SW 1271 (cell line): ENCODE measurements around the gene RCAN2.

ENCODE experiments used
- DNase-seq, 2 experiments: peaks; one replicate each; lab custom pipeline; 2025; lab: John Stamatoyannopoulos, UW

Gene RCAN2

DNA sequence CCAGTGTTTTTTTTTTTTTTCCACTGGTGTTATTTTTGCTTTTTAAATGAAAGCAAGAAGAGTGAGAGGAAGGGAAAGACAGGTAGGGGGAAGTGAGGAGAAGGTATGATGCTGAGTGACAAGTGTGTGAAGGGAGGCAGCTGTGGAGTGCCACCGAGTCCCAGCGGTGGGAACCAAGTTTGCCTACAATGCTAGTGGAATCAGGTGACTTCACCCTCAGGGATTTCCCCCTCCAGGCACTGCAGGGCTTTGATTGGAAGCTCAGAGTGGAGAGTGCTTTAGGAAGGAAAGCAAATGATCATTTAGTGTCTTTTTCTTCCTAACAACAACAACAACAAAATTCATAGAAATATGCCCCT, 200.0 kb downstream of the RCAN2 start:
- no peak for DNase-seq

DNA sequence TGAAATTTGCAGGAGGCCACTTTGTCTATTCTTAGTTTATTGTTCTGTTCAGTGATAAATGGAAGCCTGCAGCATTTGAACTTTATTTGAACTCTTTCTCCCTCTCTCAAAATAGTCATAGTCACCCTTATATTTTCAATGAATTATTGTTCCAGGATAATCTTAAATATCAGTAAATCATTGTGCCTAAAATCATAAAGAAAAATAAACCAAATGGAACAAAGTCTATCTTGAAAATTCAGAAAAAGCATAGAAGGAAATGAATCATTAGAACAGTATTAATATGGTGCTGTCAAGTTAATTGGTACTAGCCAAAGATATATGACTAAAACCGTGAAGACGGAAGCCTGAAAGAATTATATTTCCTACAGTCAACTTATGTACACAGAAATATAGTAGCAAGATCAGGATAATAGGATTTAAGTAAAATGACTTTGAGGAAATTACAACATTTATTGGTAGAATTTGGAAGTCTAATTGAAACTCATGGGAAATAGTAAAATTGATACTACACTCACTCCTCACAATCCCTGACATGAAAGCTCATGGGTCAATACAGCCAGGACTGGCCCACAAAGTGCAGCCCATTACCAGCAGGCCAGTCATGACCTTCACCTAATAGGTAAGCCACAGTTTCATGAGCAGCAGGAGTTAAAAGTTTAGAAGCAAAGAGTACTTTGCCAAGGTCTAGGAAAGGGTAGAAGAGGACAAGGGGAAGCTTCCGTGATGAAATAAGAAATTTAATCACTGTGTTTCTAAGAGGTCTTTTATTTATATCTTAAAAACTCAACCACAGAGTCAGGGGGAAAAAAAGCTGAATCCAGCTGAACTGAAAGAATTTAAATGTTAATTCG, 200.6 kb downstream of the RCAN2 start:
- DNase-seq, result no peak

DNA sequence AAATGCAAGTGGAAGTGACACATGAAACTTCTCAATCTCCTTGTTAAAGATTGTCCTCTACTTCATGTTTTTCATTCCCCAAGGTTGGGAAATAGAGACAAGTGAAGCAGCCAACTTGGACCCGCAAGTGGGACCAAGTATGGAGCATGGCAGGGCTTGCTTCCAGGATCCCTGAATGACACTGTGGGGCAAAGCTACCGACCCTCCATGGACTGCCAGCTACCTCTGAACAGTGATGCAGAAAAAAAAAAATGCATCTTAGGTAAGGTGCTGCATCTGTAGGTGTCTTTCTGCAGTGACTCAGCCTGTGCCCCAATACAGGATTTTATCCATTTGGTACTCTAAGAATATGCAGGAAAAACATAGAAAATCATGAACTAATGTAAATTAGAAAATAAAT, 201.4 kb downstream of the RCAN2 start:
- no peak for DNase-seq

DNA sequence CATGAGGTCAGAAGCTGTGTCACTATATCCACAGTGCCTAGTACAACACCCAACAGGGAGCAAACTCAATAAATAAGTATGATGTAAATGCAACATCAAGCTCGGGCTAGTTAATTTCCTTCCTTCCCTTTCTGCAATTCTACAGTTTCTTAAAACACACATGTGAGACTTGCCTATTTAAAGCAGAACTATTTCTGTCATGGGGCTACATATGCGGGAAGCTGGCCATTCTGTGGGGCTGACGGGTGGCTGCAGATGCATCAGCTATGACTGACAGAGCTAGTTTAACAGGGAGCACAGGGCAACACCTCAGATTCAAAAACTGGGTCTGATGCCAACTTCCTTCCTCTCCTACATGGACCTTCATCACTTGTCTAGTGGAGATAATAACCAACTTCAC, 202.4 kb downstream of the RCAN2 start:
- no peak for DNase-seq

DNA sequence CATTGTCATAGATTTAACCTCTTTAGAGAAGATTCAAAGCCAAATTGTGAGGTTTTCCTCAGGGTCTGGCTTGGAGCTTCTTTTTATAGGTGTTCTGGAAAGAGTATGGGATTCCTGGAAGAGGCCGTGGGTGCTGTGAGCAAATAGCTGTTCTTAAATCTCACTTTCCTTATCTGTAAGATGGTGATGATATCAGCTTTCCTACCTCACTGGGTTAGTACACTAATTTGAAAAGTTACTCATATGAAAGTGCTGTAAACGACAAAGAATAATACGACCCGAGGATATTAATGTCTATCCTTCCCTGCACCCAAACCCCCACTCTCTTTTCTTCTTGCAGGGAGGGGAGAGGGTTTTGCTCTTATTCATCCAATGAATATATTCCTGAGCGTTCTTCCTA, 203.6 kb downstream of the RCAN2 start:
- DNase-seq, result no peak

DNA sequence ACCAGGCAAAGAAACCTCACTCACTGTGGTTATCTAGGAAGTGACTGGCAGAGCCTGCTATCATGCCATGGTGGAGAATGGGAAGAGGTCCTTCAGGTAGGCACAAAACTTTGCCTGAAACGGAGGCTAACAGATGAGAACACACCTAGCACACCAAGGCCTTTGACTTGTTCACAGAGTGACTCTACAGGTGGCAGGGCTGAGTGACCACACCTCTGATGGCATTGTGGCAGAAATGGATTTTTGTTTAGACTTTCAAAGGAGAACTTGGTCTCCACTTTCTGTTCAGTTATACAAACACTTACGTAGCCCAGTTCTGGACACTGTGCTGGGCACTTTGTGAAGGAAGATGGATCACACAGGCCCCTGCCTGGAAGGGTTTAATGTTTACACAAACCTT, 204.2 kb downstream of the RCAN2 start:
- DNase-seq, result no peak

DNA sequence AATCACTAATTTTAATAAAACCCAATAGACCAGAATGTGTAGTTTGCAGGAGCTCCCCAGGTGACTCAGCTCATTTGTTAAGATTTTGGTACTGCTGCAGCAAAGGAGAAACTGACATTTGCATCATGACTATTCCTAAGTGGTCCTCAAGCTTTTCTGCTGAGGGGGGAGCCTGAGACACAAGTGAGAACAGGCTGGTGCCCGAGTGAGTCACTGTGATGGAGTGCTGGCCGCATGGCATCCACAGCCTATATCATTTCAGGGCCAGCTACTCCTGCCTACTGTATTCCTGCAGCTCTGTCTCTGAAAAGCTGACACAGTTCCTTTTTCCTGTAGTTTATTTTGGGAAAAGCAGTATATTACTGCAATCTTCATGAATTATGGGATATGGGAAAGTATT, 206.8 kb downstream of the RCAN2 start:
- no peak for DNase-seq

DNA sequence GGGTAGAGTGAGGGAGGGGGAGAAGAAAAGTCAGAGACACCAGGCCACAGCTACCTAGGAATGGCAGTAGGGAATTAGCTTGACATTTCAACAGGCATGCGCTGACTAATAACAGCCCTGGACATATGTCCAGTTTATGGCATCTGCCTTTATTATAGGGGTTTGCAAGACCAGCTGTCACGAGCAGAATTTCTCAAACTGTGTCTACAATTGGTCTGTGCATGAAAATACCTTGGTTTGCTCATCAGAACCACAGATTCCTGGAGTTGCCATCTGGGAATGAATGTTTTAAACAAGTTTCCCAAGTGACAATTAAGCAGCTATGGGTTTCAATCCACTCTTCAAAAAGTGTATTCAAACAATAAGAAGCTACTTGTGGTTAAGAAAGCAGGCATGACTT, 210.1 kb downstream of the RCAN2 start:
- DNase-seq, result no peak

DNA sequence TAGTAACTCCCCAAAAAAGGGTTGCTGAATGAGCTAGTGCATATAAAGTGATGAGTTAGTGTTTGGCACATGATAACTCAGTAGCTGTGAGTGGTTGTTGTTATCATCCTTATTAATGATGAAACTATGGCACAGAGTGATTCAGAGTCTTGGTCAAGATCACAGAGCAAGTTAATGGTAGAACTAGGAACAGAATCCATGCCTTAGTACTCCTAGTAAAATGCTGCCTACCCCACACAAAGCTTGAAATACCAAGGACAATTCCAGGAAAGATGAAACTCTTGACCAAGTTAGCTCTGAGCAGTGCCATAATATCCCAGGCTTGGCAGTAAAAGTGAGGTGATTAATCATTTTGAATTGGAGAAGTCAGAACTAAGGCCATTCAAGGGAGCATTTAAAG, 211.4 kb downstream of the RCAN2 start:
- DNase-seq, result no peak

DNA sequence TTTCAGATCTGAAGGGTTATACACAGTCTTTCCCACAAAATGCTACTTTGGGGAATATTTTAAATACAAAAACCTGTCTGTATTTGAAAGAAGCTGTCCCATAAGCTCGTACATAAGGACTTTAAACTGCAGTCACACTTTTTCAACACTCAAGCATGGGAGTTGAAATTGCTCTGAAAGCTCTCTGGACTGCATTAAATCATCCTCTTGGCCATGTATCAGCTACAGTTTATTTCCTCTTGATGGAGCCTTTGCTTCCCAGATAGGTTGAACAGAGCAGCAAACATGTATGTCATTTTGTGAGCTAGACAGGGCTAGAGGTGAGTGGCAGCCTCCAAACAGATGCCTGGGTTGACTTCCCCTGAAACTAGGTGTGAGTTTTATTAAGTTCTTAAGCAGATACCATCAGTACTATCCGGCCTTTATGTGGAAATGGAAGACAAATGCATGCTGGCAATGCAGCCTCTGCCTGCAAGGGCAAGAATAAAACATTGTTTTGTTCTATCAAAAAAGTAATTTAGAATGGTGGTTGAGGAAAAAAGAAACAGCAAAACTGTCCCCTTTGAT, 214.6 kb downstream of the RCAN2 start:
- DNase-seq, result no peak

DNA sequence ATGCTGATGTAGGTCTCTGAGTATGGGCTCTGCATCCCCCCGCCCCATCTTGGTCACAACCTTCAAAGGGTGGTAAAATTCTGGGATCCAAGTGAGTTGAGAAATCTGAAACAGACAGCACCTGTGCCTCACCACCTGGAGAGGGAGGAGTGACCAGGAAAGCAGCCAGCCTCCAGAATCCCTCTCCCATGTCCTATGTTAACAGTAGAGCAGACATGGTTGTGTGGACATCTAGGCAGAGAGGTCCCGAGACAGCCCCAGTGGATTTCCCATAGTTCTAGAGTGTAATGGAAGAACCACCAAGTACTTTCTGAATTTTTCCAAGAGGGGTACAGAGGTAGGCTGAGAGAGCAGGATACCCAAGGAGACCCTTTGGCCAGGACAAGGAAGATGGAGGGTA, 216.7 kb downstream of the RCAN2 start:
- DNase-seq, result no peak

DNA sequence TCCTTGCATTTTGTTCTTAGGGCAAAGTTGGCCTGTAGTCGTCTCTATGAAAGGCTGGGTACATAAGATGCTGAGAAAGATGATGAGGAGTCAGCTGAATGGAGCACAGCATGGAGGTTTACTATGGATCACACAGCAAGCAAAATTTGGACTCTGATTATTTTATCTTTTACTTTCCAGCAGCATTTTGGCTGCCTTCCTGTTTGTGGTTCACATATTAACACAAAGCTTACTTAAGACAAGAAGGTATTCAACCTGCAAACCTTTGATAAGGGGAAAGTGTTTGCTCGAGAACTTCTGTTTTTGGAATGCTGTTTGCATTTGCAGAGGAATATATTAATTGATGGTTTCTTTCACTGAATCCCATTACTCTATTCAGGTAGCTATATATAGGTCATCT, 217.3 kb downstream of the RCAN2 start:
- DNase-seq, result no peak

DNA sequence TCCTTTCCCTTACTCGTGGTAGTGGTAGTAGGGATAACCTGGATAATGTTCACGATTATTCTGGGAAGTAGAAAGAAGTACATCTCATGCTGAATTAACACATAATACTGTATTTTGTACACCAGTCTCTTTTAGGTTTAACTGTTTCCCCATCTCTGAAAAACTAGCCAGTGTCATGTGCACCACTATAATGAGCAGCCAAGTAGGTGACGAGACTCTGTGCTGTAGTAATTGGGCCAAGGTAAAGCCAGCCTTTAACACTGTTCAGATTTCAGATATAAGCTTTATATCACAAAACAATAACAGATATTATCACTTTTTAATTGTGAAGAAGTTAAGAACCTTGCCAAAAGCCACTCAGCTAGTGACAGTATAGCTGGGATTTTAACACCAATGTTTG, 219.5 kb downstream of the RCAN2 start:
- no peak for DNase-seq

DNA sequence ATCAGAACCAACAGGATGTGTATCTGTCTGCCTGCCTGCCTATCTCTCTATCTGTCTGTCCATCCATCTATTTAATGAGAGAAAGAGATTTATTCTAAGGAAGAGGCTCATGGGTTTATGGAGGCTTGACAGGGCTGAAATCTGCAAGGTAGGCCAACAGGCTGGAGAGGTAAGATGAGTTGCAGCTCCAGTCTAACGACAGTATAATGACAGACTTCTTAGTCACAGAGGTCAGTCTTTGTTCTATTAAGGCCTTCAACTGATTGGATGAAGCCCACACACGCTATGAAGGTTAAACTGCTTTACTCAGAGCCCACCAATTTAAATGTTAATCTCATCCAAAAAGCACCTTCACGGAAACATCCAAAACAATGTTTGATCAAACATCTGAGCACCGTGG, 220.1 kb downstream of the RCAN2 start:
- DNase-seq, result no peak

DNA sequence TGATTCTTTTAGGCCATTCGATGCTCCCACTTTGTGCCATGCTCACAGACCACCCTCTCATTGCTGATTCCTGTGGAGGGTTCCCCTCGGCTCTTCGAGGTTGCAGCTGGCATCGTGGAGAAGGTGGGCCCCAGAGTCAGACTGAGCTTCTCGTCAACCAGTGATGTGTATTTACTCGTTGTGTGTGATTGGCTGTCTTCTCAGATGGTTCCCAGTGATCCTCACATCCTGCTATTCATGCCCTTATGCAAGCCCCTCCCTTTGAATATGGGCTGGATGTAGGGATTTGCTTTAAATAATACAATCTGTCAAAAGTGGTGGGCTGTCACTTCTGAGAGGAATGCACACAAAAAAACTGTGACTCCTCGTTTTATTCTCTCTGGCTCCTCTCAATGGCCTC, 220.9 kb downstream of the RCAN2 start:
- no peak for DNase-seq

DNA sequence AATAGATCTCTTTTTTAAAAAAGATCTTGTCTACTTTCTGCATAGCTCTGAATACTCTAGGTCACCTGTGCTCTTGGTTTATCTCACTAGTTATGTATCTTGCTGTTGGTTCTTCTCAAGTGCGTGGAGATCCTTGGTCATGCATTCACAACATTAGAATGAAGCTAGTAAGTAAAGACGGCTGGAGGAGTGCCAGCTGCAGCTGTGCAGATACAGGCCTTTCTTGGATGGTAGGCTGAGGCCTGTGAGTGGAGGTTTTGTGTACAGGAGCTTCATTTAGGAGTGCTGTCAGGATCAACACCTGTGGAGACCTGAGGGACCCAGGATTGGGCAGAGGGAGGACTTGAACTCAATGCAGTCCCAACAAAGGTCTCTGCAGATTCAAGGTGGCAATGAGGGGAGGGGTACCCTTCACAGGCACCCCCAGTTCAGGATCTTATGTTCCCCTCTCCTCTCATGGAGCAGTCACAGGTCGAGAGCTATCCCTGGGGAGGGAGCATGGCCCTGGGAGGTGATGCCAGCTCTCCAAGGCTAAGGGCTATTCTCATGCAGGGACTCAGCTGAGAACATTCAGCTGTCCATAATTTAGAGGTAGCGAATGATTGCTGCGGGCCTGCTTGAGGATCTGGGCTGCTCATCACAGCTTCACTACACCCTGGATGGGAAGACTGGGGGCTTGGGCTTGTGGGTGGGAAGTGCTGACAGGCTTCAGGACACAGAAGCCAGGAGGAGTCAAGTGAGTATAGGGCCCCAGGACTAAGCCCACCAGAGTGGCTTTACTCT, 221.6 kb downstream of the RCAN2 start:
- no peak for DNase-seq

DNA sequence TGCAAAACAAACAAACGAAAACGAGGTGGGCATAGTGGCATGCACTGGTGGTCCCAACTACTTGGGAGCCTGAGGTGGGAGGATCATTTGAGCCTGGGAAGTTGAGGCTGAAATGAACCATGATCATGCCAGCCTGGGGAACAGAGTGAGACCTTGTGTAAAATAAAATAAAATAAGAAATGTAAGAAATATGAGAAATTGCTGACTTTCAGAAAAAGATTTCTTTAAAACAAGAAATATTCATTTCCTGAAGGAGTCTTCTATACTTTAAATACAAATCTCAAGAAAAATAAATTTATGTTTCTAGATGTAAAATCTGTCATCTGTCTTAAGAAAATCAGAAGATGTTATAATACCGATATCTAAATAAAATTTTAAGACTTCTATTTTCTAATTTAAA, 223.7 kb downstream of the RCAN2 start:
- no peak for DNase-seq

DNA sequence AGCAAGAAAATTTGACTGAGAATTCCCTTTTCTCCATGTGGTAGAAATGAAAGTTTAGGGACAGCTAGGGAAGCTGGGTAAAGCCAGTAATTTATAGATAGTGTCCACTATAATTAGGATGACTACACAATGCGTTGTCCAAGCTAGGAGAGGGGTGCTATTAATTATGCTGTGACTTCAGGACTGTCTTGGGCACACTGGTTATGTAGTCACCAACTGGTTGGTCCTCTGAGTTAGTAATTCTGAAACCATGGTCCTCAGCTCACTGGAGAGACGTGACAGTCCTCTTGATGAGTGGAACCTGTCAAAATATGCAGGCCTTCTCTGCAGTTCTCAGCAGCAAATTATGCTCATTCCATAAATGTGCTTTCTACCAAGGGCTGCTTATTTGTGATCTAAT, 225.9 kb downstream of the RCAN2 start:
- DNase-seq, result no peak

DNA sequence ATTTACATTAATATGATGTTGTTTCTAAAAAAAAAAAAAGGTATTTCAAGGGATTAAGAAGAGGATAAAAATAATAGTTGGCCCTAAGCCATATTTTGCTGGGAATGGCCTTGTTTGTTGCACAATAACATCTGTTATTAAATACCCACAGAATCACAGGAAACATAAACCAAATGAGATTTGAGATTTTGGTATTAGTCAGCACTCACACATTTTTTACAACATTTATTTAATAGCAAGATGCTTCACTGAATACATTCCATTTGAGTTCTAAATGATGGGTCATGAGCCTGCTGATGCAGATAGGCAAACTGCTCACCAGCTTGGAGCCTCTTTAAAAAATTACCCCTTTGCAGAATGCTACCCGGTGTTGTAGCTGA, 227.6 kb downstream of the RCAN2 start:
- no peak for DNase-seq

DNA sequence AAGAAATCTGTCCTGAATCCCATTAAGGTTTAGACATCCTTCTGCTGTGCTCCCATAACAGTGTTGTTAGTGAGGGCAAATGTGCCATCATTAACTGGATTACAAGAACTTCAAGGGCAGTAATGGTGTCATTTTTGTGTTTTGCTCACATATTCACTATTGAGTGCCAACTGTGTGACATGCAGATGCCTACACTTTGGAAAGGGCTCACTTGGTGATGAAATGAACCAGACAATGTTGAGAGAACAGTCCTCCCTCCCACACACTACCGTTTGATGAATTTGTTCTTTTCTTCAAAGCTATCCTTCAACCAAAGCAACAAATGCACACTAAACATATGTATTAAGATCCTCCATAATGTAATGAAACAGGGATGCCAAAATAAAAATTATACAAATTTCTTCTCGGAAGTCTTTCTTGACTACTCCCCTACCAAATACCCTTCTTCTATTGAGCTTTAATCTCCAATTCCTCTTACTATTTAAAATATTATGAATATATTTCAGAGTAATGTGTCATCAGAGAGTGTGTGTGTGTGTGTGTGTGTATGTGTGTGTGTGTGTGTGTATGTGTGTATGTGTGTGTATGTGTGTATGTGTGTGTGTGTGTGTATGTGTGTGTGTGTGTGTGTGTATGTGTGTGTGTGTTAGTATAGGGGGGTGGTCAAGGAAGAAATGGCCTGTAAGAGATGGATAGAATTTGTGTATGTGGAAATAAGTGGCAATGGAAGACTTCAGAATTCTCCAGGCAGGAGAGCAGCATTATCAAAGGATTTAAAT, 228.1 kb downstream of the RCAN2 start:
- DNase-seq, result no peak

DNA sequence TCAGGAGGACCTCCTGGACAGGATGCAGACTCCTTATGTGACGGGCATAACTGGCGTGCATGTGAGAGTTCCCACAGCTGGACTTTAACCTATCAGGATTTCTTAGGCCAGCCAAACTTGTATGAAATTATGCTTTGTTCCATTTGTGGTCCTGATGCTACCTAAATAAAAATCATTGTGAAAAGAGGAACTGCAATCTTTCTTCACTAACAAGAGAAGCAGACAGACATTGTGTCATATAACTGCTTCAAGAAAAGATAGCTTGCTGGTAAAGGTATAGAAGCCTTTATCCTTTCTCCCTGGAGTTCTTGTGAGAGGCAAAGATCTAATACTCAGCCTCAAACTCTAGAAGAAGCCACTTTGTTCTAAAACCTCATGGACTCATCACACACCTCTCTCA, 233.0 kb downstream of the RCAN2 start:
- DNase-seq, result no peak

DNA sequence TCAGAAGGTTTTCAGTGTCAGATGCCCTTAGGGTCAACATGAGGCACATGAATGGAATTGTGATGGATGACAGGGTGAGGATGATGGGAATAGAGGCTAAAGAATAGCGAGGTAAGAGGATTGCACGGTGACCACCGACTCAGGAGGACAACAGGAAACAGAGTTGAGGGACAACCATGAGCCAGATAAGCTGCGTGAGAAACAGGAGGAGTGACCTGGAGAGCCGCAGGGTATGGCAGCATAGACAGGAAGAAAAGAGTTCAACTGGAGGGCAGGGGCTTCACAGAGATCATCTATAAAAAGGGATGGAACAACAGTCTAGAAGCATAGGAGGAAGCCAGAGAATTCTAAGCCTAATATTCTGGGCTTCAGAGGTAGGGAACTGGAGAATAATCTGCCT, 235.7 kb downstream of the RCAN2 start:
- no peak for DNase-seq

DNA sequence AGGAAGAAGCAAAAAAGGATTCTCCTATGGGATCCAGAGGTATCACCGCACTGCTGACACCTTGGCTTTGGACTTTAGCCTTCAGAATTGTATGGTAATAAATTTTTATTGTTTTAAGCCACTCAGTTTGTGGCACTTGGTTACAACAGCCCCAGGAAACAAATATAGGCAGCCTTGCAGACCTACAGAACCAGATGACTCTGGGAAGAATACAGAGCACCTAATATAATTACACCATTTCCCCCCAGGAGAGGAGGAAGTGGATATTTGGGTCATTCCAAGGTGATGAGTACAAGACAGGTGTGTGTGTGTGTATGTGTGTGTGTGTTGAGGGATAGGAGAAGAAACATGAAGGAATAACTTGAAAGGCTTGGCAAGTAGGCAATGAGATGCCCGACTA, 236.3 kb downstream of the RCAN2 start:
- no peak for DNase-seq
